B cell (primary cell): ENCODE measurements around the gene WDR54. TPM values are rescaled to one million over a fixed set of nuclear protein-coding genes. Genes with fewer than 3 reads are reported as not detected.

Source experiments
- ATAC-seq: fragments of 200-7000 bp; cut with Tn5 transposase; one replicate; pipeline ENCODE4 v1.10.0; 2021; ENCODE audit warnings: low read depth, mild to moderate bottlenecking, moderate number of reproducible peaks, moderate library complexity
- CTCF ChIA-PET: fragments of 350-600 bp; sonication (Branson Sonifier 250); formaldehyde crosslinking; loops from one replicate; lab custom pipeline; 2021; ENCODE audit warnings: antibody characterized with exemption, inconsistent platforms; lab: Charles Lee
- POLR2A ChIA-PET: fragments of 350-600 bp; sonication (Branson Sonifier 250); formaldehyde crosslinking; loops from one replicate; lab custom pipeline; 2021; ENCODE audit warnings: antibody characterized with exemption; lab: Charles Lee
- DNase-seq: peaks from one replicate; pipeline ENCODE4 v3.0.0; 2013
- H2AFZ ChIP-seq: 2 replicates; pipeline ENCODE4 v1.6.1; 2012; ENCODE audit warnings: mild to moderate bottlenecking, low read depth, low read length; ENCODE audit not compliant: insufficient read depth, poor library complexity, severe bottlenecking
- H3K27ac ChIP-seq, 2 donors: 1 replicate in 1 of 2; 2 replicates in 1 of 2; pipeline ENCODE4 v1.5.1; 2012 to 2013; ENCODE audit warnings: low read length in 2 of 2, mild to moderate bottlenecking in 2 of 2, moderate library complexity in 1 of 2
- H3K27me3 ChIP-seq, 4 experiments: fragments of 200-600 bp in 1 of 4; sonication (generic) in 1 of 4; replicated peaks in 1 of 4; 1 replicate in 2 of 4; 2 replicates in 2 of 4; pipeline versions ENCODE4 v1.6.1 to v1.7.0; 2013 to 2016; ENCODE audit warnings: low read length in 3 of 4, mild to moderate bottlenecking in 2 of 4, mixed read lengths in 1 of 4, moderate library complexity in 1 of 4; ENCODE audit not compliant: insufficient read depth in 4 of 4, control insufficient read depth in 3 of 4; ENCODE audit errors: control extremely low read depth in 1 of 4
- H3K36me3 ChIP-seq, 2 experiments: replicated peaks in 1 of 2; 1 replicate in 1 of 2; 2 replicates in 1 of 2; pipeline versions ENCODE4 v1.6.1 to v1.7.1; 2013; ENCODE audit warnings: low read length in 1 of 2; ENCODE audit not compliant: insufficient read depth in 2 of 2, control insufficient read depth in 1 of 2; ENCODE audit errors: control extremely low read depth in 1 of 2, extremely low read depth in 1 of 2
- H3K4me1 ChIP-seq, 2 donors: fragments of 200-600 bp in 1 of 2; sonication (generic) in 1 of 2; 1 replicate in 1 of 2; 2 replicates in 1 of 2; pipeline versions ENCODE4 v1.5.1 to v1.6.1; 2013 to 2017; ENCODE audit warnings: low read length in 2 of 2; ENCODE audit not compliant: control insufficient read depth in 2 of 2, insufficient read depth in 2 of 2
- H3K4me2 ChIP-seq: replicated peaks from 2 replicates; pipeline ENCODE3; 2012; ENCODE audit warnings: mild to moderate bottlenecking, low read depth, low read length; ENCODE audit not compliant: poor library complexity, severe bottlenecking
- H3K4me3 ChIP-seq, 5 experiments: fragments of 200-600 bp in 1 of 5; sonication (generic) in 1 of 5; 1 replicate in 3 of 5; 2 replicates in 2 of 5; pipeline versions ENCODE4 v1.5.1 to v1.7.0; 2011 to 2016; ENCODE audit warnings: low read length in 4 of 5, mild to moderate bottlenecking in 4 of 5, low read depth in 2 of 5, control low read depth in 1 of 5, moderate library complexity in 1 of 5; ENCODE audit not compliant: insufficient read depth in 1 of 5; ENCODE audit errors: control extremely low read depth in 1 of 5, extremely low read depth in 1 of 5
- H3K79me2 ChIP-seq: fragments of 200-600 bp; sonication (generic); one replicate; pipeline ENCODE4 v1.6.0; 2016; ENCODE audit warnings: low read length; ENCODE audit not compliant: control insufficient read depth, insufficient read depth
- H3K9ac ChIP-seq: fragments of 200-600 bp; sonication (generic); 2 replicates; pipeline ENCODE4 v1.6.1; 2017; ENCODE audit warnings: mild to moderate bottlenecking, low read length, moderate library complexity
- H3K9me3 ChIP-seq, 3 donors: one replicate each; pipeline versions ENCODE4 v1.6.1 to v1.7.1; 2013; ENCODE audit warnings: low read length in 2 of 3; ENCODE audit not compliant: control insufficient read depth in 2 of 3, insufficient read depth in 1 of 3; ENCODE audit errors: control extremely low read depth in 1 of 3
- H4K20me1 ChIP-seq: 2 replicates; pipeline ENCODE4 v1.6.0; 2012; ENCODE audit warnings: mild to moderate bottlenecking, low read length; ENCODE audit not compliant: insufficient read depth, control insufficient read depth, poor library complexity, severe bottlenecking
- H3K27ac Mint-ChIP-seq: one replicate; pipeline ENCODE4 v1.8.0; 2021; ENCODE audit warnings: mixed read lengths
- H3K27me3 Mint-ChIP-seq: one replicate; pipeline ENCODE4 v1.8.0; 2021; ENCODE audit warnings: mixed read lengths
- H3K4me1 Mint-ChIP-seq: one replicate; pipeline ENCODE4 v1.8.0; 2021; ENCODE audit warnings: mixed read lengths
- H3K4me3 Mint-ChIP-seq: one replicate; pipeline ENCODE4 v1.8.0; 2021; ENCODE audit warnings: mixed read lengths
- H3K9me3 Mint-ChIP-seq: one replicate; pipeline ENCODE4 v1.8.0; 2022; ENCODE audit warnings: mixed read lengths; ENCODE audit not compliant: insufficient read depth
- CTCF ChIP-seq: fragments of 200-600 bp; IDR thresholded peaks from one replicate; pipeline ENCODE4 v1.8.0; 2022; ENCODE audit warnings: antibody characterized with exemption, mild to moderate bottlenecking
- EZH2 ChIP-seq: IDR thresholded peaks from 2 replicates; pipeline ENCODE4 v1.6.1; 2012; ENCODE audit warnings: borderline replicate concordance, low read depth, mild to moderate bottlenecking, moderate library complexity, low read length; ENCODE audit not compliant: insufficient read depth, poor library complexity, severe bottlenecking
- whole genome bisulfite sequencing: methylation state at CpG from one replicate; pipeline ENCODE4 v1.1.5; 2013; ENCODE audit warnings: missing lambda C conversion rate; ENCODE audit not compliant: insufficient coverage; 5-methylcytosine and 5-hydroxymethylcytosine counted together
- intact Hi-C: fragments of 100-400 bp; cut with micrococcal nuclease; formaldehyde crosslinking; loops from one replicate; pipeline ENCODE4 v1.10.0; 2022
- polyA plus RNA-seq: library from polyadenylated mRNA; depleted of rRNA; stranded (reverse); fragments of >200 nt; gene quantifications from 2 replicates; pipeline ENCODE4 v1.2.3, GENCODE V29; 2012
- total RNA-seq, 2 donors: library from RNA; stranded (reverse); fragments of 120-200 nt in 1 of 2; gene quantifications; 1 replicate in 1 of 2; 2 replicates in 1 of 2; pipeline versions ENCODE4 v1.2.3 to v1.2.4, GENCODE V29; 2013 to 2022

WDR54 gene
- total and polyA plus RNA-seq, 2 donors (not counting 1 experiment from before 2014, with no cell fraction given) = 42.2 to 52.8 TPM

- Histone ChIP-seq H3K4me2 (peak overlapping the region; percentile 81), H3K79me2 (peaks cover 69% of the 10 kb centered on the region), H3K4me3 (peak overlapping the region in 4 of 5 experiments; percentile 76 to 88 (median 84)), H4K20me1 (peaks cover 33% of the 10 kb centered on the region), H3K27me3 (peaks cover 0 to 7% (median 0%) of the 10 kb centered on the region in 4 experiments), H3K36me3 (no peaks in the 10 kb centered on the region), H2AFZ (peak overlapping the region; percentile 83), H3K9ac (peak overlapping the region; percentile 92), H3K4me1 (peaks cover 18 to 24% of the 10 kb centered on the region in 2 donors), H3K27ac (no peak overlapping the region), H3K9me3 (no peaks in the 10 kb centered on the region)
- ChIA-PET POLR2A (interaction anchor here (0.9 to 1.6 kb wide), 6 partner anchors 23 to 139 kb away, joined by 3 to 6 read pairs (median 3); partner anchors contain the start of genes AUP1, C2orf81, HTRA2 and INO80B), CTCF (interaction anchor here (0.8 to 2.0 kb wide), 10 partner anchors 10 to 566 kb away, joined by 3 to 10 read pairs (median 4); partner anchors contain the start of gene MOGS)
- ATAC-seq (no peak), DNase-seq (no peak)
- H3K27ac Mint-ChIP-seq = peak overlapping the region; percentile 72
- peaks cover 5% of the 10 kb centered on the region for H3K27me3 Mint-ChIP-seq
- peak overlapping the region; percentile 78 for H3K4me3 Mint-ChIP-seq
- WGBS = 97% methylated on average over 4 of the region's 5 CpGs
- intact Hi-C loops = loop anchor here (1.0 to 10.0 kb wide), 5 partner anchors 138 to 654 kb away; partner anchors contain the start of genes DOK1, LOXL3, SEMA4F and TPRKB
- TF ChIP-seq CTCF (no peak), EZH2 (no peak)
- no peaks in the 10 kb centered on the region for H3K9me3 Mint-ChIP-seq
- peaks cover 16% of the 10 kb centered on the region for H3K4me1 Mint-ChIP-seq
Measured at GRCh38 chr2:74390606-74391005, 30.9 kb upstream of the WDR54 start.

- intact Hi-C loops = loop anchor here (1.0 to 10.0 kb wide), 5 partner anchors 139 to 654 kb away; partner anchors contain the start of genes DOK1, LOXL3, SEMA4F and TPRKB
- Histone ChIP-seq H2AFZ (peak overlapping the region; percentile 83), H3K27ac (peak overlapping the region; percentile 94 to 95), H3K4me1 (peaks cover 18 to 24% of the 10 kb centered on the region in 2 donors), H4K20me1 (peaks cover 30% of the 10 kb centered on the region), H3K9me3 (no peaks in the 10 kb centered on the region), H3K9ac (peak overlapping the region; percentile 92), H3K27me3 (peaks cover 0 to 7% (median 0%) of the 10 kb centered on the region in 4 experiments), H3K4me2 (peak overlapping the region; percentile 81), H3K36me3 (no peaks in the 10 kb centered on the region), H3K4me3 (peak overlapping the region; percentile 71 to 88 (median 80)), H3K79me2 (peaks cover 63% of the 10 kb centered on the region)
- TF ChIP-seq CTCF (no peak), EZH2 (no peak)
- H3K4me1 Mint-ChIP-seq = peaks cover 16% of the 10 kb centered on the region
- peak overlapping the region; percentile 99 for H3K4me3 Mint-ChIP-seq
- ChIA-PET POLR2A (interaction anchor here (0.9 to 1.6 kb wide), 8 partner anchors 23 to 138 kb away, joined by 3 to 6 read pairs (median 3); partner anchors contain the start of genes AUP1, C2orf81, HTRA2 and INO80B), CTCF (interaction anchor here (0.7 to 2.2 kb wide), 23 partner anchors 9 to 567 kb away, joined by 3 to 11 read pairs (median 3); partner anchors contain the start of genes AUP1, C2orf81, HTRA2 and INO80B)
- no peak for DNase-seq
- WGBS = under 1% methylated on average over 9 of the region's 11 CpGs
- peak overlapping the region; percentile 100 for H3K27ac Mint-ChIP-seq
- no peaks in the 10 kb centered on the region for H3K9me3 Mint-ChIP-seq
- H3K27me3 Mint-ChIP-seq = peaks cover 5% of the 10 kb centered on the region
- ATAC-seq = no peak
Measured at GRCh38 chr2:74391209-74391579, 30.3 kb upstream of the WDR54 start.
